Tibial nerve (tissue), 3 donors: Measurements from ENCODE around the gene CTAGE1.

Experiments used
- CTCF ChIP-seq, 5 experiments: fragments of 200-600 bp in 3 of 5; fragments of 450-650 bp in 2 of 5; sonication (generic) in 3 of 5; IDR thresholded peaks; one replicate each; pipeline ENCODE4 v1.5.1; 2016 to 2019; ENCODE audit warnings: antibody characterized with exemption in 5 of 5, mild to moderate bottlenecking in 3 of 5, moderate library complexity in 2 of 5
- POLR2A ChIP-seq, 2 donors: fragments of 450-650 bp; IDR thresholded peaks; one replicate each; pipeline ENCODE4 v1.6.1; 2017; ENCODE audit warnings: antibody characterized with exemption in 2 of 2, mild to moderate bottlenecking in 2 of 2, moderate library complexity in 2 of 2

- TF ChIP-seq CTCF (IDR thresholded peaks at IDR 0.05), result no peak
- no peak for TF ChIP-seq POLR2A (IDR thresholded peaks at IDR 0.05)
Measured at GRCh38 chr18:22398464-22398863, 19.3 kb downstream of the CTAGE1 start.
